Colonic mucosa (tissue), 4 donors: ENCODE measurements around the gene PADI6. TPM values are rescaled to one million over a fixed set of nuclear protein-coding genes. Genes with fewer than 3 reads are reported as not detected.

Experiments used
- DNase-seq: peaks from one replicate; pipeline ENCODE4 v3.0.0-alpha.2; 2020
- H3K27ac ChIP-seq: fragments of 200-600 bp; one replicate; pipeline ENCODE4 v1.8.0; 2021
- H3K27me3 ChIP-seq: fragments of 200-600 bp; one replicate; pipeline ENCODE4 v1.8.0; 2021
- H3K36me3 ChIP-seq: fragments of 200-600 bp; one replicate; pipeline ENCODE4 v1.8.0; 2021
- H3K4me1 ChIP-seq: fragments of 200-600 bp; one replicate; pipeline ENCODE4 v1.8.0; 2021; ENCODE audit warnings: mild to moderate bottlenecking
- H3K4me3 ChIP-seq: fragments of 200-600 bp; one replicate; pipeline ENCODE4 v1.8.0; 2021
- H3K9ac ChIP-seq, 2 donors: one replicate each; pipeline ENCODE4 v1.7.0; 2013; ENCODE audit warnings: control low read depth in 2 of 2, low read depth in 2 of 2, low read length in 2 of 2
- H3K9me3 ChIP-seq: fragments of 200-600 bp; one replicate; pipeline ENCODE4 v1.8.0; 2021
- intact Hi-C: fragments of 100-400 bp; cut with DNase I; formaldehyde crosslinking; loops from one replicate; pipeline ENCODE4 v1.14.1; 2022
- total RNA-seq, 2 donors: library from RNA; stranded (reverse); fragmentation: NEBNext Ultra II Directional in 1 of 2; extraction: Animal tissue kit (Norgen Biotek cat#: 25700) in 1 of 2; gene quantifications; one replicate each; pipeline ENCODE4 v1.2.1, GENCODE V29; 2021
- TF ChIP-seq, protein P1 (sequence below): fragments of 200-600 bp; IDR thresholded peaks from one replicate; pipeline ENCODE4 v1.8.0; 2022; ENCODE audit warnings: antibody characterized with exemption, mild to moderate bottlenecking
- donor health status: healthy.
- donor health status: DM: no; HTN: no; CAD: no.
- donor health status: DM: no; HTN: no; CAD: no.

Gene PADI6
- total RNA-seq, 2 donors from 2014 or later: not detected

GRCh38 chr1:17416389-17416788 is 44.4 kb downstream of the PADI6 start:
- no peaks in the 10 kb centered on the region for H3K4me1 ChIP-seq
- H3K9me3 ChIP-seq: no peaks in the 10 kb centered on the region
- H3K36me3 ChIP-seq: no peaks in the 10 kb centered on the region
- H3K9ac ChIP-seq: no peak overlapping the region
- no peak for DNase-seq
- intact Hi-C loops: loop anchor here (10.0 kb wide), 1 partner anchor 228 kb away; no protein-coding TSS in a partner anchor
- no peaks in the 10 kb centered on the region for H3K27me3 ChIP-seq
- no peak overlapping the region for H3K4me3 ChIP-seq
- no peak overlapping the region for H3K27ac ChIP-seq
- TF ChIP-seq, protein P1, sequence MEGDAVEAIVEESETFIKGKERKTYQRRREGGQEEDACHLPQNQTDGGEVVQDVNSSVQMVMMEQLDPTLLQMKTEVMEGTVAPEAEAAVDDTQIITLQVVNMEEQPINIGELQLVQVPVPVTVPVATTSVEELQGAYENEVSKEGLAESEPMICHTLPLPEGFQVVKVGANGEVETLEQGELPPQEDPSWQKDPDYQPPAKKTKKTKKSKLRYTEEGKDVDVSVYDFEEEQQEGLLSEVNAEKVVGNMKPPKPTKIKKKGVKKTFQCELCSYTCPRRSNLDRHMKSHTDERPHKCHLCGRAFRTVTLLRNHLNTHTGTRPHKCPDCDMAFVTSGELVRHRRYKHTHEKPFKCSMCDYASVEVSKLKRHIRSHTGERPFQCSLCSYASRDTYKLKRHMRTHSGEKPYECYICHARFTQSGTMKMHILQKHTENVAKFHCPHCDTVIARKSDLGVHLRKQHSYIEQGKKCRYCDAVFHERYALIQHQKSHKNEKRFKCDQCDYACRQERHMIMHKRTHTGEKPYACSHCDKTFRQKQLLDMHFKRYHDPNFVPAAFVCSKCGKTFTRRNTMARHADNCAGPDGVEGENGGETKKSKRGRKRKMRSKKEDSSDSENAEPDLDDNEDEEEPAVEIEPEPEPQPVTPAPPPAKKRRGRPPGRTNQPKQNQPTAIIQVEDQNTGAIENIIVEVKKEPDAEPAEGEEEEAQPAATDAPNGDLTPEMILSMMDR: no peak

DNA sequence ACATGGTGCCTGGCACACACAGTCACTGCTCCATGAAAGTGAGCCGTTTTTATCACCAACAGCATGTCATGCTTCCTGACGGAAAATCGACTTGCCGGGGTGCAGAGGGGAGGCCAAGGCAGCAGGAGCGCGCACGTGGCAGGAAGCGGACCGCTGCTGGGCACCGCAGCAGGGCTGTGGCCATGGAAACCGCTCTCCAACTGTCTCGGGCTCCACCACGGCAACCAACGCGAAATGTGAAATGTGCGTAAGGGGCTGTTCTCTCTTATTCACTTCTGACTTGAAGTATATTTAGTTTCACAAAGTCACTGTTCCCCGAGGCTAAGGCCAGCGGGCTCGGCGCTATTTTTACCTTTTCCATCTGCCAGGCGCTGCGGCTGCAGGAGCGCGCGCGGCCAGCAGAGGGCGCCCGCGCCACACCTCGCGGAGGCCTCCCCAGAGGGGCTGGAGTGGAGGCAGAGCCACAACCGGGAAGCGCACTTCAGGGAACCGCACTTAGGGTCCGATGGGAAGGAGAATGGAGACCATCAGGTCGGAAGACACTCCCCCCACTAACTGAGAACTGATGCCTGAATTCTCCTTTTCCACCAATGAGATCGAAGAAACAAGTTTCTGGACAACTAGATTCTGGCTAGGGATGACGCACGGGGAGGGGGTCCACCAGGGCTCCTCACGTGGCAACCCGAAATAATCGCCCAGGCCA is 47.8 kb downstream of the PADI6 start:
- intact Hi-C loops: loop anchor here (5.0 to 10.0 kb wide), 2 partner anchors 68 to 225 kb away; no protein-coding TSS in a partner anchor

GRCh38 chr1:17420391-17420918 is 48.5 kb downstream of the PADI6 start:
- TF ChIP-seq, protein P1: no peak
- intact Hi-C loops: loop anchor here (5.0 kb wide), 1 partner anchor 67 kb away; no protein-coding TSS in a partner anchor
- no peaks in the 10 kb centered on the region for H3K27me3 ChIP-seq

More for the DNA sequence above, 47.8 kb downstream of the PADI6 start:
- H3K4me1 ChIP-seq: no peaks in the 10 kb centered on the region
- H3K9ac ChIP-seq: no peak overlapping the region
- H3K27me3 ChIP-seq: no peaks in the 10 kb centered on the region
- no peaks in the 10 kb centered on the region for H3K9me3 ChIP-seq
- no peaks in the 10 kb centered on the region for H3K36me3 ChIP-seq
- no peak overlapping the region for H3K27ac ChIP-seq
- peak; percentile 72 for DNase-seq
- TF ChIP-seq, protein P1: peak; percentile 100
- no peak overlapping the region for H3K4me3 ChIP-seq

DNA sequence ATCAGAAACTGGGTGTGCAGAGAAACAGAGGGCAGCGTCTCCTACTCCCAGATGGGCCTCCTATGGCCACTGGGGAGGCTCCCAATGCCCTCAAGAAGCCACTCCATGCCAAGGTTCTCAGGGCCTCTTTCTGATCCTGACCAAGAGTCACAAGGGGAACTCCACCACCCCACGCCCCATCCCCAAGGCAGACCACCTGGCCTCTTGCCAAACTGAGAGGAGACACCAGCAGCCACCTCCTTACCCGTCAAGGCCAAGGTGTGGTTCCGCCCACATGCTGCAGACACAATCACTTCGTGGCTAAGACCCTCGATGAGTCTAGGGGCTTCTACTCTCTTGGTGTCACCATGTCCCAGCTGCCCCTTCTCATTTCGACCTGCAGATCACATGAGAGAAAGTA is 50.5 kb downstream of the PADI6 start:
- no peak overlapping the region for H3K9ac ChIP-seq
- TF ChIP-seq, protein P1: no peak
- no peak overlapping the region for H3K27ac ChIP-seq
- no peaks in the 10 kb centered on the region for H3K4me1 ChIP-seq
- H3K9me3 ChIP-seq: no peaks in the 10 kb centered on the region
- DNase-seq: no peak
- no peak overlapping the region for H3K4me3 ChIP-seq
- intact Hi-C loops: loop anchor here (5.0 kb wide), 1 partner anchor 65 kb away; no protein-coding TSS in a partner anchor
- H3K36me3 ChIP-seq: peaks cover under 1% of the 10 kb centered on the region
- H3K27me3 ChIP-seq: no peaks in the 10 kb centered on the region

More at GRCh38 chr1:17420391-17420918, 48.5 kb downstream of the PADI6 start:
- H3K9ac ChIP-seq: no peak overlapping the region
- no peaks in the 10 kb centered on the region for H3K9me3 ChIP-seq
- no peaks in the 10 kb centered on the region for H3K36me3 ChIP-seq
- H3K4me1 ChIP-seq: no peaks in the 10 kb centered on the region
- H3K4me3 ChIP-seq: no peak overlapping the region
- H3K27ac ChIP-seq: no peak overlapping the region
- no peak for DNase-seq

DNA sequence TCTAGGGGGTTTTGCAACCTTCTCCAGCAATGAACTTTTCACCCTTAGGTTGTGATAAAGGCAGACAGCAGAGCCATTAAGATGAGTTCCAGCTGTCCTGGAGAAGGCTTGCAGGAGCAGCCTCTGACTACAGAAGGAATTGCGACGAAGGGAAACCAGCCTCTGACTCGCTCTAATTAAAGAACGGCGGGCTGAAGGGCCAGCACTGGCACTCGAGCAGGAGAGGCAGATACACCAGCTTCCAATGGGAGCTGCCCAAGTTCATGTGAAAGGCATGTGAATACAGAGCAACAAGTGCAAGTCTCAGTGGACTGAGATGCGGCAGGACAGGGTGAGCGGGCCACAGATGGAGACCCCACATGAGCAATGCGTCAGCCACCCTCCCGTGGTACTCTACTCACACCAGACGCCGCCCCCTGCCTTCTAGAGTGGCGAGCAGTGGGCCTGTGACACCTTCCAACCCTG is 51.8 kb downstream of the PADI6 start:
- intact Hi-C loops: loop anchor here (5.0 kb wide), 1 partner anchor 63 kb away; no protein-coding TSS in a partner anchor
- no peaks in the 10 kb centered on the region for H3K27me3 ChIP-seq
- H3K9ac ChIP-seq: no peak overlapping the region
- TF ChIP-seq, protein P1: no peak
- peaks cover under 1% of the 10 kb centered on the region for H3K4me1 ChIP-seq
- no peak for DNase-seq
- no peaks in the 10 kb centered on the region for H3K9me3 ChIP-seq
- H3K4me3 ChIP-seq: no peak overlapping the region
- H3K27ac ChIP-seq: no peak overlapping the region
- H3K36me3 ChIP-seq: peaks cover 3% of the 10 kb centered on the region
